Measurements from ENCODE around the gene PPP1R14D.

The PPP1R14D gene

GRCh38 chr15:40776537-40777141, 51.9 kb downstream of the PPP1R14D start:
- DNase-seq = no peak

DNA sequence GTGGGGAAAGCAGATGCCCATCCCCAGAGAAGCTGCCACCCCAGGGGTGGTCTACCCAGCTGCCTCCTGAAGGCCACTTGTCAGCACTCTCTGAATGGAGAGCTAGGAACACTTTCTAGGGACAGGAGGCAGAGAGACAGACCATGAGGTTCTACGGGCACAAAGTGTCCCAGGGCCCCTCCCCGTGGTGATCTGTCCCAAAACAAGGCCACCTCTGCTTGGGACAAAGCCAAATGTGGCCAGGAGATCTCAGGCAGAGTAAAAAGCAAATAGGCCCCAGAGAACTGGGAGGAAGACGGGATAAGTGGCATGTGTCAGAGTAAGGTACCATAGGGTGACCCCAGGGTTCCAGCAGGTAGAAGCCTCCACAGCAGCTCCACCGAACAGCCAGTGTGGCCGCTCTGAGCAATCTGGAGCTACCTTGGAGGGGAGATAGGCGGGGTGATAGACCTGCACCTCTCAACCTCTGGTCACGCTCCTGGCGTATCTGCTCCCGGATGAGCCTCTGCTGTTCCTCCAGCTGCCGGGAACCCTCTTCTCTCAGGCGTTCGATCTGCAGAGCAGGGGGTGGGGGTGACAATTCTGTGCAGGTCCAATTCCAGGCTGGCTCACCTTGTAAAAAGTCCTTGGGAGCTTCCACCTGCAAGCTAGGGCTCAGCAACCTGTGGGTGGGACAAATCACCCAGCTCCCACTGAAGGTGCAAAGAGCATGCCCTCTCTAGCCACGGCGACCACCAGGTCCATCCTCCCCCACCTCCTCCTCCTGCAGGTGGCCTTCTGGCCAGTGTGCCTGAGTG, 52.6 kb downstream of the PPP1R14D start:
- DNase-seq = no peak

DNA sequence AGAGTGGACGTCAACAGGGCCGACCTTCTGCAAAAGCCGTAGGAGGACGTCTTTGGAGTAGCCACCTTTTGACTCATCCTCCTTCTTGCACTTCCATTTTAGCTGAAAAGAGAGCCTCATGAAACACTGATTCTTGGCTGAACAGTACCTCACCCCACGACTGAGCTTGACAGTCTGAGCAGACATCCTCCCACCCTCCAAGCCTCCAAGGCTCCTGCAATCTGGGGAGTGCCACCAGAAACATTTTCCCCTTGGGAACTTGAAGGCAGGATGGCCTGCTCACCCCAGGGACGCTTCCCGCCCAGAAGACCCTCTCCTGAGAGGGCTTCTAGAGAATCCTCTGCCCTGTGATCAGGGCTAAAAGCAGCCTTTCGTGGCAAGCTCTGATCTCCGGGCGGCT, 53.5 kb downstream of the PPP1R14D start:
- no peak for DNase-seq

- no peak for DNase-seq
These were observed 54.6 kb downstream of the PPP1R14D start for GRCh38 chr15:40773902-40774301.

GRCh38 chr15:40773496-40773895, 55.0 kb downstream of the PPP1R14D start:
- DNase-seq = no peak

GRCh38 chr15:40772014-40772413, 56.5 kb downstream of the PPP1R14D start:
- no peak for DNase-seq

DNA sequence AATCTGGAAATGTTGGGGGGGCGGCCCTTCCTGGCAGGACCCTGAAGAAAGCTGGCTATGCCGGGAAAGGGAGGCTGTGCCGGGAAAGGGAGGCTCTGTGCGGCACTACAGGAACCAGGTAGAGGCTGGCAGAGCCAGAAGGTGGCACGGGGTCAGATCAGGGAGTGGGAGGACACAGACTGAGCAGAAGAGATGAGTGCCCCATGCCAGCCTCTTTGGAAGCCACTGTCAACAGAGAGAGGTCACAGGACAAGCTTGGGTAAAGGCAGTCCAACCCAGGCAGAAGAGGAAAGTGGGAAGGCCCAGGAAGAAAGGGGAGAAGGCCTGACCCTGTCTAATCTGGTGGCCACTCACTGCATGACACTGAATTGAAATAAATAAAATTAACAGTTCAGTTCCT, 57.3 kb downstream of the PPP1R14D start:
- DNase-seq = no peak

GRCh38 chr15:40770147-40770721, 58.3 kb downstream of the PPP1R14D start:
- DNase-seq = peak; percentile 84

DNA sequence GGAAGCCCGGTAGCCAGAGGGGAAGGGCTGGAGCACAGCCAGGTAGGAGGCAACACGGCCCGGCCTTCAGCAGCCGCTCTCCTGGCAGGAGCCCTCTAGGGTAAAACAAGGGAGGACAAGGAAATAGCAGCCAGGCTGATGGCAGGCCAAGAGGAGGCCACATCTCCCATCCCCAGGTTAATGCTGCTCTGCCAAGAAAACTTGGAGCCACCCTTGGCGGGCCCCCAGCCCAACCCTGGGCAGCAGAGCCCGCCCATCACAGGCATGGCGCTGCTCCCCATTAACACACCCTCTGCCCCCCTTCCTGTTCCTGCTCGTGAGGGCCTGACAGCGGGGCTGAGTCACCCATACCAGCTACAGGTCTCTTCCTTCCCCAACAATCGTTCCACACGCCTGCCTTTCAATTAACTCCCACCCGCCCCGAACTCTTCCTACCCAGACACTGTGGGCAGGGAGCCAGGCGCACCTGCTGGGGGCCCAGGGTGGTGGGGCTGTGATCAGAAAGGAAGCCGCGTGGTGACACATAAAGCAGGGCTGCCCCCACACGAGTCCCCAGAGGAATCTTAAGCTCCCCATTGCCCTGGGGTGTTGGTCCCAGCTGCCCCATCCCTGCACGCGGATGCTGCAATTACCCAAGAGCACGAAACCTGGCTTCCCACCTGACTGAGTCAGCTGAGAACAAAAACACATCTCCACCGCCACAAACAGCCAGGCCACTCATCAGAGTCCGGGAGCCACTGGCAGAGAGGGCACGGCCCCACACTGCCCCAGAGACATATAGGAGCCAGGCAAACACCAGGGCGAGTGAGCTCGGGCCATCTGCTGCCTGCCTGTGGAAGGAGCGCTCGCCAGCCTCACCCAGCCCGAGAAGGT, 59.0 kb downstream of the PPP1R14D start, which contains the start of gene C15orf62:
TSS of gene C15orf62 (plus strand) at position 707 of the 873 bp plus-strand sequence. CDS start 516 bp downstream, outside the sequence.
- peak; percentile 97 for DNase-seq

- no peak for DNase-seq
These were observed 59.8 kb downstream of the PPP1R14D start for GRCh38 chr15:40768521-40769273.

GRCh38 chr15:40767838-40768500, 60.5 kb downstream of the PPP1R14D start:
- DNase-seq = no peak

DNA sequence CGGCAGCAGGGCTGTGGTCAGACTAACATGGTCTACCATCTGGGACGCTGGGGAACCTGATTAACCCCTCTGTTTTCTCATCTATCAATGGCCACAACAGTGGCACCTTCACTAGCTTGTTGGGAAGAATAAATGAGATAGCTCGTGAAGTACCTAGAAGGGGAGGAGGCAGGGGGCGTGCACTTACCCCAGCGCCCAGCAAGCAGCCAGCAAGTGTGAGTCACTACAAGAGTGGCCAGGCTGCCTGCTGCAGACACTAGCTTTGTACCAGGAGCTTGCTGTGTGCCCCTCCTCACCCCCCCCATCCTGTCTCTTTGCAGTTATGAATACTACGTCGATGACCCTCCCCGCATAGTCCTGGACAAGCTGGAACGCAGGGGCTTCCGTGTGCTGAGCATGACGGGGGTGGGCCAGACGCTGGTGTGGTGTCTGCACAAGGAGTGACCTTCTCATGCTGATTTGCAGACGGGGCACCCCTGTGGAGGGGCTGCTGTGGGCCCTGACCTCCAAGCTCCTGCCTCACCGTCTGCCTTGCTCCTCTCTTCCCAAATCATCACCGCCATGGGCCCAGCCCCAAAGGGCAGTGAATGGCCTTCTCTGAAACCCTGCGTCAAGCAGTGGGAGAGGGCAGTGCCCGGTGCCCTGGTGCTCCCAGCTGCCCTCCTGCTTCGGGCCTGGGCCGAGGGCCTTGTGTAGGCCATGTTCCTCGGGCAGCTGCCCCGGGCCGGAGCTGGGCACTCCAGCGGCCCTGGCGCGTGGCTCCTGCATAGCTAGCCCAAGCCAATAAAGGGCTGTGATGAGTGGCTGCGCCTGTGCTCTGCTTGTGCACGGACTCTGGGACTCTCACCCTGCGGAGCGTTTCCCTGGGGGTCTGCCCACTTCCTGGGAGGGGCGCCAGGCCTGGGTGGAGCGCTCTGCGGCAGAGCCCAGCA, 61.3 kb downstream of the PPP1R14D start:
- DNase-seq = no peak

GRCh38 chr15:40766194-40766815, 62.2 kb downstream of the PPP1R14D start:
- DNase-seq = peak; percentile 32
